ENCODE results near the gene PDHB.

- TF ChIP-seq, protein P1, sequence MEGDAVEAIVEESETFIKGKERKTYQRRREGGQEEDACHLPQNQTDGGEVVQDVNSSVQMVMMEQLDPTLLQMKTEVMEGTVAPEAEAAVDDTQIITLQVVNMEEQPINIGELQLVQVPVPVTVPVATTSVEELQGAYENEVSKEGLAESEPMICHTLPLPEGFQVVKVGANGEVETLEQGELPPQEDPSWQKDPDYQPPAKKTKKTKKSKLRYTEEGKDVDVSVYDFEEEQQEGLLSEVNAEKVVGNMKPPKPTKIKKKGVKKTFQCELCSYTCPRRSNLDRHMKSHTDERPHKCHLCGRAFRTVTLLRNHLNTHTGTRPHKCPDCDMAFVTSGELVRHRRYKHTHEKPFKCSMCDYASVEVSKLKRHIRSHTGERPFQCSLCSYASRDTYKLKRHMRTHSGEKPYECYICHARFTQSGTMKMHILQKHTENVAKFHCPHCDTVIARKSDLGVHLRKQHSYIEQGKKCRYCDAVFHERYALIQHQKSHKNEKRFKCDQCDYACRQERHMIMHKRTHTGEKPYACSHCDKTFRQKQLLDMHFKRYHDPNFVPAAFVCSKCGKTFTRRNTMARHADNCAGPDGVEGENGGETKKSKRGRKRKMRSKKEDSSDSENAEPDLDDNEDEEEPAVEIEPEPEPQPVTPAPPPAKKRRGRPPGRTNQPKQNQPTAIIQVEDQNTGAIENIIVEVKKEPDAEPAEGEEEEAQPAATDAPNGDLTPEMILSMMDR (optimal IDR thresholded peaks at IDR 0.05 in 1 of 3, IDR thresholded peaks at IDR 0.05 in 1 of 3, conservative IDR thresholded peaks at IDR 0.05 in 1 of 3; ENCODE audit: extremely low read depth in 1 of 3, insufficient read depth in 2 of 3, low read length in 3 of 3): no peak
- no peak for TF ChIP-seq EZH2 (IDR thresholded peaks at IDR 0.05; ENCODE audit: low read length)
These were observed 4.0 kb downstream of the PDHB start for GRCh38 chr3:58429657-58430056.

Data from keratinocyte (primary cell).